NCI-H187 (cell line): ENCODE data around the gene USE1.
A peak's percentile ranks its signal among the peaks of the same experiment; 100 is the strongest.
"Not testable (repeated sequence)": the region's sequence is repeated elsewhere in the genome, so short reads cannot be mapped to it uniquely, and the experiment has no call there.

Source experiments
- DNase-seq, 2 experiments: peaks; one replicate each; lab custom pipeline; 2025; lab: John Stamatoyannopoulos, UW

The USE1 gene, protein sequence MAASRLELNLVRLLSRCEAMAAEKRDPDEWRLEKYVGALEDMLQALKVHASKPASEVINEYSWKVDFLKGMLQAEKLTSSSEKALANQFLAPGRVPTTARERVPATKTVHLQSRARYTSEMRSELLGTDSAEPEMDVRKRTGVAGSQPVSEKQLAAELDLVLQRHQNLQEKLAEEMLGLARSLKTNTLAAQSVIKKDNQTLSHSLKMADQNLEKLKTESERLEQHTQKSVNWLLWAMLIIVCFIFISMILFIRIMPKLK

DNA sequence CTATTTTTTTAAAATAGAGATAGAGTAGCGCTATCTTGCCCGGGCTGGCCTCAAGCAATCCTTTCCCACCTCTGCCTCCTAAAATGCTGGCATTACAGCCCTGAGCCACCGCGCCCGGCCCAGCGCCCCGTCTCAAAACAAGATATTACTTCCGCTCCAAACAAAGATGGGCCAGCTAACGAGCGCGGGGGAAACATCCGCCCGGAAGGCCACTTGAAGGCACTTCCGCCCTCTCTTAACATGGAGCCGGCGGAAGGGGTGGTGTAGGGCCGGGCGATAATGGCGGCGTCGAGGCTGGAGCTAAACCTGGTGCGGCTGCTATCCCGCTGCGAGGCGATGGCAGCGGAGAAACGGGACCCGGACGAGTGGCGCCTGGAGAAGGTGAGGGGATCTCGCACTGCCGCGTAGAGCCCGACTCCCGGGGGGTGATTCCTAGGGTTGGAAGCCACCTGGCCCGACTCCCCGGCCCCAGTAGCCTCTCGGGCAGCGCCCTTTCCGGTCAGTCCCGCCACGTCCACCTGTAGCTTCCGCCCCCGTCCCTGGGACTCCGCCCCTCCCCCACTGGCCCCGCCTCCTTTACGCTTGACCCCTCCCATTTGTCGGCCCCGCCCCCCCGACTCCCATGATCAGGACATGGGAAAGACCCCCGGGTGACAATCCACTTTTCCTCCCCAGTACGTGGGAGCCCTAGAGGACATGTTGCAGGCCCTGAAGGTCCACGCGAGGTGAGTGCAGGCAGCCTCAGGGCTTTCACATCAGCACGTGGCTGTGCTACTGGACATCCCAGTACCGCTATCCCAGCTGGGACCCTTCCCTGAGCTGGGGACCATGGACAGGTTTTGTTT is at the start of gene USE1:
USE1 (plus strand) TSS at position 231 of the 845 bp plus-strand sequence; CDS start at position 280, 49 bp downstream.
- DNase-seq, result peak; percentile 71 to 74

DNA sequence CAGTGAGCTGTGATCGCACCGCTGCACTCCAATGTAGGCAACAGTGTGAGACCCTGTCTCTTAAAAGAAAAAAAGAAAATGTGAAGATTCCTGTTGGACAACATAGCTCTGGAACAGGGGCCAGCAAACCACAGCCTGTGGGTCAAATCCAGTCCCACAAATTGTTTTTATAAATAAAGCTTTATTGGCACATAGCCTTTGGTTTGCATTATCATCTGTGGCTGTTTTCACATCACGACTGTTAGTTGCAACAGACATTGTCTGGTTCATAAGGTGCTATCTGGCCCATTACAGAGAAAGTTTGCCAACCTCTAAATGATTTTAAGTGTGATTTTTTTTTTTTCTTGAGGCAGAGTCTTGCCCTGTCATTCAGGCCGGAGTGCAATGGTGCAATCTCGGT is 49.4 kb upstream of the USE1 start:
- no peak for DNase-seq

DNA sequence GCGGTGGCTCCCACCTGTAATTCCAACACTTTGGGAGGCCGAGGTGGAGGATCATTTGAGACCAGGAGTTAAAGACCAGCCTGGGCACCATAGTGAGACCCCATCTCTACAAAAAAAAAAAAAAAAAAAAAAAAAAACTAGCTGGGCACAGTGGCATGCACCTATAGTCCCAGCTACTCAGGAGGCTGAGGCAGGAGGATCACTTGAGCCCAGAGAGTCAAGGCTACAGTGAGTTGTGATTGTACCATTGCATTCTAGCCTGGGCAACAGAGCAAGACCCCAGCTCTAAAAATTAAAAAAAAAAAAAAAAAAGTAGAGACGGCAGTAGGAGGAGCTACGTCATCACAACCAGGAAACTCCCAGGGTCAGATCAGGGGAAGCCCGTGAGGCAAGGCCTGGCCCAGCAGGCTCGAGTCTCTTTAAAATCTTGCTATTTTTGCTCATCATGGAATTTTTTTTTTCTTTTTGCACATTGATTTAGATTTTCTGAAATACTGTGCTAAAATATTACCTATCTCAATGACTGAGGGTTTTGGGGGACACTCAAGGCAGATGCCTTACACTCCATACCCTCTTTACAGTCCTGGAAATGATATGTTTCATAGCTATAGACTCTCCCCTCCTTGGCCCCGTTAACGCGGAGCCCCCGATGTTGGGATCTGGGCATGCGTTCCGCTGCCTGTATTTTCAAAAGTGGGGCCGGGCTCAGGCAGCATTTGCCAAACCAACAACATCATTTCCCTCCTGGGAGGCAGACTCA is 44.4 kb upstream of the USE1 start:
- DNase-seq, result no peak

DNA sequence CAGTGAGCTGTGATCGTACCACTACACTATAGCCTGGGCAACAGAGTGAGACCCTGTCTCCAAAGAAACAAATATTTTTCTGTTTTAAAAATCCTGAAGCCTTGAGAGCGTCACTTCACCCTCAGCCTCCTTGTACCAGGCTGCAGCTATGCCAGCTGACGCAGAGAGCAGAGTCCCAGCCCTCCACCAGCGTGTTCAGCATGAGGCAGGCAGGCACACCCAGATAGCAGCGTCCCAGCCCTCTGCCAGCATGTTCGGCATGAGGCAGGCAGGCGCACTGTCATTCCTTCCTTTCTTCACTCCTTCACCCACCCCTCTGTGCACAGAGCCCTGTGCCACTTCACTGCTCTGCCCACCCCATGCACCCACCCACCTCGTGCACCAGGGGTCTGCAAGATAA is 43.3 kb upstream of the USE1 start:
- DNase-seq, result no peak

DNA sequence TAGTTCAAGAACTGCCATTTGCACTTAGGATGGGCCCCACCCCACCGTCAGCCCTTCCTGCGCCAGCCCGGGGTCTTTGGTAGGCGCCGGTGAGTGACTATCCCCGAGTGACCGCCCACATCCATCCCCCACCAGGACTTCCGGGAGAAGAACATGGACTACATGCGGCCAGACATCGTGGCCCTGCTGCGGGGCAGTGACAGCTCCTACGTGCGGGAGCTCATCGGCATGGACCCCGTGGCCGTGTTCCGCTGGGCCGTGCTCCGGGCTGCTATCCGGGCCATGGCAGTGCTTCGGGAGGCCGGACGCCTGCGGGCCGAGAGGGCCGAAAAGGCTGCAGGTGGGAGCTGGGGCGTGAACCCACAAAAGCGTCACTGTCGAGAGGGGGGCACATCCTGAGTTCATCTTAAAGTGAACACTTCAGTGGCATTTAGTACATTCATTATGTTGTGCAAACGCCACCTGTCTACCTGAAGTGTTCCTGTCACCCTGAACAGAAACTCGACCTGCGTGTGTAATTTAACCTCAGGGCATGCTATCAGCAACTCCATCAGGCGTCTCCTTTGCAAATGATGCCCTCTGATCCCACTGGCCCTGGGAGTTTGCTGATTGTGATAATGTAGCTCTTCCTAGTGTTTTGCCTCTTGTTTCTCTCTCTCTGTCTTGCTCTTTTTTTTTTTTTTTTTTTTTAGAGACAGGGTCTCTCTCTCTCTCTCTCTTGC is 42.4 kb upstream of the USE1 start:
- DNase-seq, result no peak

DNA sequence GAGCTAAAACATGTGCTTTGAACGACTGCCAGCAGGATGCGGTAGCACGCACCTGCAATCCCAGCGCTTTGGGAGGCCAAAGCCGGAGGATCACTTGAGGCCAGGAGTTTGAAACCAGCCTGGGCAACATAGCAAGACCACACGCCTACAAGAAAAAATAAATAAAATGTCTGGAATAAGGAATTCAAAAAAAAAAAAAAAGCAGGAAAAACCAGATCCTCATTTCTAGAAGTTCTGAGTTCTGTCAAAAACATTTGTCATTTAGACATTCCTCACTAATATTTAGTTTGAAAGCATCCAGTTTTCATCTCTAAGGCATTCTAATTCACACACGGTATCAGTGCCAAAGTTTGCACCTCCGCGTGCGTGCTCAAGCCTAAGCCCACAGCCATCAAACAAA is 36.9 kb upstream of the USE1 start:
- no peak for DNase-seq

DNA sequence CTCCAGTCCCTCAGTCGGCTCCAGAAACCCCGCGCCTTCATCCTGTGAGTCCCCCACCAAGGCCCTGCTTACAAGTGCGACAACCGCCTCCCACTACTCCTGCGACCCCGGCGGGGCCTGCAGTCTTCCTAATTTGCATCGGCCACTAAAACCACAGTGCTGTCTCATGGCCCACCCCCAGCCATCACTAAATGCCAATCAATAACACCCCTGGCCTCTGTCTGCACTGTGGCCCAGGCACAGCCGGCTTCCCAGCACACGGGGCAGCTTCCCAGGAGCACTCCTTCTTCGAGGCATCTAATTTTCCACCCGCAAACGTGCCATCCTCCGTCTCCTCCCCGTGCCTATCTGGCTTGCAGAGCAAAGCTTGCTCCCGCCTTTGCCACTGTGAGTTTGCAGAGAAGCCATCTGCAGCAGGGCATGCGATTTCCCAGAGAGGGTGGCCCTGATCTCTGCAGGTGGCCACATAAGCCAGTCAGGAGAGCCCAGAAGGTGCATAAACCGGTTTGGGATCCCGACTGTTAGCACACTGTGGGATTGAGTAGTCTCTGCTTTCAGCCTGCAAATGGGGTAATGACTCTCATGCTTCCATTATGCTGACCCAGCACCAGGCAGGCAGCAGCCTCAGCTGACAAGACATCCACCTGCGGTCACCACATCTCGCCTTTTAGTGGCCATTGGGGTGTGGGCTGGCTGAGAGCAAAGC is 34.0 kb upstream of the USE1 start:
- no peak for DNase-seq

DNA sequence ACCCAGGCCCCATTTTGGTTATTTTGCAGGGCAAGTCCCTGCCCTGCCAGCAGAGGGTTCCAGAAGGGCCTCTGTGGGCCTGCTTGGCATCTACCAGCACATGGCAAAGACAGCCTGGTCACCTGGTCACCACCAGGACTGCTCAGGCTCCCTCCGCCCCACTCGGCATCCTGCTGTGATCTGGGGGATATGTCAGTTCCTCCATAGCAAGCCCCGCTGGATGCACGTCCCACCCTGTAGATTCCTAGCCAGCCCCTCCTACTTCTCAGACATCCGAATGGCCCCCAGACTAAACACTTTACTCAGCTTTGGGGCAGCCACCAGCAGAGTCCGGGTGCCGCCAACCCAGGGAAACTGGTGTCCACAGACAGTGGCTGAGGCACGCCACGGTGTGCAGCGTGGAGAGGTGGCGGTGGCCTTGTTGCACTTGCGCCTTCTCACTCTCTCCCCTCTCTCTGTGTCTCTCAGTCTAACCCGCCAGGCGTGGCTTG is 31.8 kb upstream of the USE1 start:
- no peak for DNase-seq

DNA sequence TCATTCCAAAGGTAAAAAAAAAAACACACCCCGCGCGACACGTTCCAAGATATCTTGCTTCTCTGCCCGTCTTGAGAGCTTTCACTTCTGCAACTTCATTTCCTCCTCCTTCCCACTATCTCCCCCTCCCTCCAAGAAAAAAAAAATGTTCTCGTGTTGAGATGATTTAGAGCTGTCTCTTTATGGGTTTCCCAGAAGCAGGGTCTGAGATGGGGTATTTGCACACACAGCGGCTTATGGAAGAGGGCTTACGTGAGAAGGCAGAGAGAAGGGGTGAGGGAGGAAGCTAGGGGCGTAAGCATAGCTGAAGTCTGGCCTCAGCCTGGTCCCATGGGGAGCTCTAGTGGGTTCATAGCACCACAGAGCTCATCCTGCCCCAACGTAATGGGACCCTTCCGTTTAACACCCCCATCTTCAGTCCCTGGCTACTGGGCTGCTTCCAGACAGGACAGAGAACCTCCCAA is 31.3 kb upstream of the USE1 start:
- no peak for DNase-seq

DNA sequence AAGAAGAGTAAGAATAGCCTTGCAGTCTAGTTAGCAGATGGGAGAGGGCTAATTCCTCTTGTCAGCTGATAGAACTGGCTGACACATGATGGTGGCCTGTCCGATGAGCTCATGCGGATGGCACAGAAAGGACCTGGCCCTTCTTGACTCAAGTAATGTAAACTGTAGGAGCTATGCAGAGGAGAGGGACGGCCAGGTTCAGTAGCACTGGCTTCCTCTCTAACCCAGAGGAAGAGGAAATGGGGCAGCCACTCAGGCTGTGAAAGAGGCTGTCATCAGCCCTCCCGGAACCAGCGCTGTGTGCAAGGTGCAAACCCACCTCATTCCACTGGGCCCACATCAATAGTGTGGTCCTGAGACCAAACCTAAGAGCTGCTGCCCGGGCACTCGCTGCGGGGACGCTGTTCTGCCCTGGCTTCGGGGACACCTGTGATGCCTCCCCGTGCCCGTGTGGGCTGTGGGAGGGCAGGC is 30.8 kb upstream of the USE1 start:
- DNase-seq, result no peak

DNA sequence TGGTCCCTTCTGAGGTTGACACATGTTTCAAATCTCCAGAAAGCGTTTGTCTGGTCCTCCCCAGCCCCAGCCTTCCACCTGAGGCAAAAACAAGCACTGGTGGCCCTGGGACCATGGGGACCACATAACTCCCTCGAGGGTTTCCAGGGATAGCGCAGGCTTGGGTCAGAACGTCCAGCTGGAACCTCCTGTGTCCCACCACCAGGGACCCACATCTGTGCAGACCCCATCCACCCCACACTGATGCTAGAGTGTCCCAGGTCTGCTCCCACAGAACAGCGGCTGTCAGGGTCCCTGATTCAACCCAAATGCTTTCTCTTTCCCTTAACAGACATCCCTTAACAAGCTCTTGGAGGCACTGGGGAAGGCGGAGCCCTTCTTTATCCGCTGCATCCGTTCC is 29.6 kb upstream of the USE1 start:
- no peak for DNase-seq

DNA sequence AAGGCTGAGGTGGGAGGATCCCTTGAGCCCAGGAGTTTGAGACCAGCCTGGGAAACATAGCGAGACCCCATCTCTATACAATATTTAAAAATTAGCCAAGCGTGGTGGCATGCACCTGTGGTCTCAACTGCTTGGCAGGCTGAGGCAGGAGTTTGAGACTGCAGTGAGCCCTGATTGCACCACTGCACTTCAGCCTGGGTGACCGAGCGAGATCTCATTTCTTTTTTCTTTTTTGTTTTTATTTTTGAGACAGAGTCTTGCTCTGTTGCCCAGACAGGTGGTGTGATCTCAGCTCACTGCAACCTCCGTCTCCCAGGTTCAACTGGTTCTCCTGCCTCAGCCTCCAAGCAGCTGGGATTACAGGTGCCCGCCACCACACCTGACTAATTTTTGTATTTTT is 23.4 kb upstream of the USE1 start:
- DNase-seq, result not testable (repeated sequence)

DNA sequence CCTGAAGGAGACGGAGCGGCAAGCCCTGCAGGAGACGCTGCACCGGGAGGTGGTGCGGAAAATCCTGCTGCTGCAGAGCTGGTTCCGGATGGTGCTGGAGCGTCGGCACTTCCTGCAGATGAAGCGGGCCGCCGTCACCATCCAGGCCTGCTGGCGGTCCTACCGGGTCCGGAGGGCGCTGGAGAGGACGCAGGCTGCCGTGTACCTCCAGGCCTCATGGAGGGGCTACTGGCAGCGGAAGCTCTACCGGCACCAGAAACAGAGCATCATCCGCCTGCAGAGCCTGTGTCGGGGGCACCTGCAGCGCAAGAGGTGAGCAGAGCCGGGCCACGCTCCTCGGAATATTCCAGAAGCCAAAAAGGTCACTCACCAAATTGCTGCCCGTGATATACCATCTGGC is 22.4 kb upstream of the USE1 start:
- DNase-seq, result no peak

DNA sequence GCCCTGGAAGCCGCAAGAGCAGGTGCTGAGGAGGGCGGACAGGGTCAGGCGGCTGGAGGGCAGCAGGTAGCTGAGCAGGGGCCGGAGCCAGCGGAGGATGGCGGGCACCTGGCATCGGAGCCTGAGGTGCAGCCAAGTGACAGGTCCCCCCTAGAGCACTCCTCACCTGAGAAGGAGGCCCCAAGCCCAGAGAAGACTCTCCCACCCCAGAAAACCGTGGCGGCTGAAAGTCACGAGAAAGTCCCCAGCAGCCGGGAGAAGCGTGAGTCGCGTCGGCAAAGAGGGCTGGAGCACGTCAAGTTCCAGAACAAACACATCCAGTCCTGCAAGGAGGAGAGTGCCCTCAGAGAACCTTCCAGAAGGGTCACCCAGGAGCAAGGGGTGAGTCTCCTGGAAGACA is 20.5 kb upstream of the USE1 start:
- no peak for DNase-seq

DNA sequence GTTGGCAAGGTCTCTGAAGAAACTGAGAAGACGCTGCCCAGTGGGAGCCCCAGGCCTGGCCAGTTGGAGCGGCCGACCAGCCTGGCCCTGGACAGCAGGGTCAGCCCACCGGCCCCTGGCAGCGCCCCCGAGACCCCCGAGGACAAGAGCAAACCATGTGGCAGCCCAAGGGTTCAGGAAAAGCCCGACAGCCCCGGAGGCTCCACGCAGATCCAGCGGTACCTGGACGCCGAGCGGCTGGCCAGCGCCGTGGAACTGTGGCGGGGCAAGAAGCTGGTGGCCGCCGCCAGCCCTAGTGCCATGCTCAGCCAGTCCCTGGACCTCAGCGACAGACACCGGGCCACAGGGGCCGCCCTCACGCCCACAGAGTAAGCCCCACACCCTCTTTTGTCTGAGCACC is 20.1 kb upstream of the USE1 start:
- DNase-seq, result no peak

DNA sequence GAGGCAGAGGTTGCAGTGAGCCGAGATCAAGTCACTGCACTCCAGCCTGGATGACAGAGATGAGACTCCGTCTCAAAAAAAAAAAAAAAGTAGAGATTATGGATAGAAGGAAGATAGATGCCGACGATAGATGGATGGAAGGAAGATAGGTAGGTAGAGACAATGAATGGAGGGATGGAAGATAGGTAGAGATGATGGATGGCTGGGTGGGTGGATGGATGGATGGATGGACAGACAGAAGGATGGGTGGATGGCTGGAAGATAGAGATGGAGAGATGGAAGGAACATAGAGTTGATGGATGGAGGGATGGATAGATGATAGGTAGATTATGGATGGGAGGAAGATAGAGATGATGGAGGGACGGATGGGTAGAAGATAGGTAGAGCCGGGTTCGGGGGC is 18.5 kb upstream of the USE1 start:
- no peak for DNase-seq

DNA sequence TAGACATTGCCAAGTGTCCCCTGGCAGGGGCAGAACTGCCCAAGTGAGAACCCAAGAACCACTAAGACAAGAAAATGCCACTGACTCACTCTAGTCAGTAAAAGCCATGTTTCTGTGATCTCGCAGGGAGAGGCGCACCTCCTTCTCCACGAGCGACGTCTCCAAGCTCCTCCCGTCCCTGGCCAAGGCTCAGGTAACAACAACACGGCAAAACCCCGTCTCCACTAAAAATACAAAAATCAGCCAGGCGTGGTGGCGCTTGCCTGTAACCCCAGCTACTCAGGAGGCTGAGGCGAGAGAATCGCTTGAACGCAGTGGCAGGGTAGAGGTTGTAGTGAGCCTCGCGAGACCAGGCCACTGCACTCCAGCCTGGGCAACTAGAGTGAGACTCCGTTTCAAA is 17.5 kb upstream of the USE1 start:
- DNase-seq, result no peak

DNA sequence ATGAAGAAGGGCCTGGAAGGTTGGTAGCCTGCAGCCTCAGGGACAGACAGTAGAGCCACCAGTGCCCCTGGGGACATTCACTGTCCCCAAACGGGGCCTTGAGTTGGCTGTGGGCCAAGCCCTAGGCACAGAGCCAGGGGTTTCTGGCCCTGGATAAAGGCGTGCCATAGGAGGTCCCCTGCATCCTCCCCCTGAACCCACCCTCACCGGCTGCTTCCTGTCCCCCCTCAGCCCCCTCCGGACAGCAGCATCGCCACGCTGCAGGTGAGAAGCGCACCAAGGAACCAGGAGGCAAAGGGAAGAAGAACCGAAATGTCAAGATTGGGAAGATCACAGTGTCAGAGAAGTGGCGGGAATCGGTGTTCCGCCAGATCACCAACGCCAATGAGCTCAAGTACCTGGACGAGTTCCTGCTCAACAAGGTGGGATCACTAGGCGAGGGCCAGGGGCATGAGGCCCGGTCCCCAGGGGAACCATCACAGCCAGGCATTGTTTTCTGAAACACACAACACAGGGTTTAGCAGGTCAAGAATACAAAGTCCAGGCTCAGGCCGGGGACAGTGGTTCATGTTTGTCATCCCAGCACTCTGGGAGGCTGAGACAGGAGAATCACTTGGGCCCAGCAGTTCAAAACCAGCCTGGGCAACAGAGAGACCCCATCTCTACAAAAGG is 14.6 kb upstream of the USE1 start:
- DNase-seq, result no peak

DNA sequence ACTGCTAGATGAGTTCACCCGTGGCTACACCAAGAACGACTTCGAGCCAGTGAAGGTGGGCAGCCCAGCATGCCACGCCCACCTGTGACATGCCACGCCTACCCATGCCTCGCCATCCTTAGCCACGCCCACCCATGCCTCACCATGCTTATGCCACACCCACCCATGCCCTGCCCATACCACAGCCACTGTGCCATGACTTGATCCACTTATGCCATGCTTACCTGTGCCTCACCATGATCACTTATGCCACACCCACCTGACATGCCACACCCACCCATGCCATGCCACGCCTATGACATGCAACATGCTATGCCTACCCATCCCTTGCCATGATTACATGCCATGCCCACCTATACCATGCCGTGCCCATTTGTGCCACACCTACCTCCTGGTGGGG is 12.9 kb upstream of the USE1 start:
- no peak for DNase-seq

DNA sequence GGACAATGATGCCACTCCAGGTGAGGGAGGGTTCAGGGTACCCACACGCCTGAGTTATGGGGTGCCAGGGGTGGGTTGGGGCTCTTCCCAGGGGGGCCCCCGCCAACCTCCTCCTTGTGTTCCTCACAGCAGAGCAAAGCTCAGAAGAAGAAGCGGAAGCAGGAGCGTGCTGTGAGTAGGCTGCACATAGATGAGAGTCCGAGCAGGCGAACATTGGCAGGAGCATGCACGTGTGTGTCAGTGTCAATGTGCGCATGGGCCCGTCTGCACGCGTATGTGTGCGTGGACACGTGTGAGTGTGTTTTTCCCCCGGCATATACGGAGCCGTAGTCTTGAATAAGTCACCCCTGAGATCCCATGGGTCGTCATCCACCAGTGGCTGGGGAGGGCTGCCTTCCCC is 12.4 kb upstream of the USE1 start:
- DNase-seq, result no peak
